NCI-H1694 (cell line): ENCODE data around the gene PARP9.
"Not testable (repeated sequence)": the region's sequence is repeated elsewhere in the genome, so short reads cannot be mapped to it uniquely, and the experiment has no call there.

ENCODE experiments used
- DNase-seq: peaks from one replicate; lab custom pipeline; 2025; lab: John Stamatoyannopoulos, UW

PARP9 gene

GRCh38 chr3:122576174-122576940 is 12.3 kb upstream of the PARP9 start:
- no peak for DNase-seq

- DNase-seq: no peak
Measured at GRCh38 chr3:122572940-122573412, 8.9 kb upstream of the PARP9 start.

DNA sequence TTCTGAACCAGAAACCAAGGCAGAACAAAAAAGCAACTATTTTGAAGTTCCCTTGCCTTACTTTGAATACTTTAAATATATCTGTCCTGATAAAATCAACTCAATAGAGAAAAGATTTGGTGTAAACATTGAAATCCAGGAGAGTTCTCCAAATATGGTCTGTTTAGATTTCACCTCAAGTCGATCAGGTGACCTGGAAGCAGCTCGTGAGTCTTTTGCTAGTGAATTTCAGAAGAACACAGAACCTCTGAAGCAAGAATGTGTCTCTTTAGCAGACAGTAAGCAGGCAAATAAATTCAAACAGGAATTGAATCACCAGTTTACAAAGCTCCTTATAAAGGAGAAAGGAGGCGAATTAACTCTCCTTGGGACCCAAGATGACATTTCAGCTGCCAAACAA is 4.7 kb upstream of the PARP9 start:
- no peak for DNase-seq

- not testable (repeated sequence) for DNase-seq
Measured at GRCh38 chr3:122568131-122568530, 4.0 kb upstream of the PARP9 start.

GRCh38 chr3:122563717-122564025 is 429 bp downstream of the PARP9 start:
- no peak for DNase-seq

DNA sequence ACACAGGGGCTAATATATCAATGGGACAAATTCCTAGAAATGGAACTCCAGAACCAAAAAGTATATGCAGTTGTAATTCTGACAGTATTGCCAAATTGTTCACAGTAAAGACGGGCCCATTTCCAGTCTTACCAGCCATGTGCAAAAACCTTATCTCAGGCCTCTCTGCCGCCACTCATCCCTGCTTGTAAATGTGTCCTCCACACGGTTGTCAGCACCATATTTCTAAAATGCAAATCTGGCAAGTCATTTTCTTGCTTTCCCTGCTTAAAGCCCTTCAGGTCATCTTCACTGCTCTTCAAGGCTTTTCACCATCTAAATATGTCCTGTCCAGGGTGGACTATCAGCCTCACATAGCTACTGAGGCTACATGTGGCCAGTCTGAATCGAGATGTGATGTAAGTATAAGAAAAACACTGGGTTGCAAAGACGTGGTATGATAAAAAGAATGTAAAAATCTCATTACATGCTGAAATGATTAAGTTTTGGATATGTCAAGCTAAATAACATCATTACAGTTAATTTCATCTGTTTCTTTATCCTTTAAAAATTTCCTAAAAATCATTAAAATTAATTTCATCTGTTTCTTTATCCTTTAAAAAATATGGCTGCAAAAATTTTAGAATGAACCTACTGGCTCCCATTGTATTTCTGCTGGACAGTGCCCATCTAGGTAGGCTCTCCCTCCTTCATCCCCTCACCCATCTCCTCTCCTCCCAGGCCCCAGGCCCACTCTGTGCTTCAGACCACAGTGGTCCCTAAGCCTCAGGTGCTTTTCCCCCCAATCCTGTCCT is 980 bp downstream of the PARP9 start:
- DNase-seq: no peak

GRCh38 chr3:122560680-122561079 is 3.4 kb downstream of the PARP9 start:
- peak; percentile 65 for DNase-seq

DNA sequence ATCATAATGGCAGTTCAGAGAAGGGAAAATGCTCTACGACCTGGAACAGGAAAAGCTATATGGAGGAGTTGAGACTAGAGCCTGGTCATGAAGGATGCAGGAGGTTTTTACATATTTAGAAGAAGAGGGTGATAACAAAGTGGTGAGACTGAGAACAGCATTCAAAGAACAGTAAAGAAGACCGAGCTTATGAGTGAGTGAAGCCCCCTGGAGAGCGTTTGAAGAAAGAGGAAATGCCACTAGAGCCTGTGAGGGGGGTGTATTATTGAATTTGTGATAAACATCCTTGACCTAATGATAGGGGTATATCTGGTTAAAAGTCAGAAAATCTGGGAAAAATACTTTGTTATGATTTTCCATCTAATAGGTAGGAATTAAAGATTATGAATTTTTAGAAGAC is 4.2 kb downstream of the PARP9 start:
- DNase-seq: no peak

DNA sequence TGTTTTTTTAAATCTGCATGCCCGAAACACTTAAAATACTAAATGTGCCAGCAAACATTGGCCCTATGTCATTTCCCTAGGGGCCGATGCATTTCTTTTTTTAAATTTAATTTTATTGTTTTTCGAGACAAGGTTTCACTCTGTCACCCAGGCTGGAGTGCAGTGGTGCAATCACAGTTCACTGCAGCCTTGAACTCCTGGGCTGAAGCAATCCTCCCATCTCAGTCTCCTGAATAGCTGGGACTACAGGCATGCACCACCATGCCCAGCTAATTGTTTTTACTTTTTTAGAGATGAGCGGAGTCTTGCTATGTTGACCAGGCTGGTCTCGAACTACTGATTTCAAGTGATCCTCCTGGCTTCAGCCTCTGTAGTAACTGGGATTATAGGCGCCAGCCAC is 5.5 kb downstream of the PARP9 start:
- no peak for DNase-seq

DNA sequence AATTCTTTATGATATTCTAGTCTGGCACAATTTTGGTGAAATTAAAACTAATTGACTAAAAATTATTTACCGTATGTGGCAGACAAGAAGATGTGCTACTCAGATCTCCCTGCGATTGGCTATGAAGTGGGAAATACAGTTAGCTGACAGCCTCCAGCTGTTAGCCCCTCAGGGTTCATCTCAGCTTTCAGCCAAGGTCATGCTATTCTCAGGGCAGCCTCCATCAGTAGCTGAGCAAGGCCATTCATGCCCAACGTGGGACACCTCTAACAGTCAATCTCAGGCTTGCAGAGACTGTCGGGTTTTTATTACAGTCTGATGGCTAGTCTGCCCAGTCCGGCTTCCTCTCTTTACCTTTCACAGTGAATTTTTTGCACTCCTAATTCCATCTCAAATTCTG is 6.7 kb downstream of the PARP9 start:
- no peak for DNase-seq

GRCh38 chr3:122555275-122556071 is 8.6 kb downstream of the PARP9 start:
- DNase-seq: no peak

GRCh38 chr3:122553171-122553570 is 10.9 kb downstream of the PARP9 start:
- no peak for DNase-seq

DNA sequence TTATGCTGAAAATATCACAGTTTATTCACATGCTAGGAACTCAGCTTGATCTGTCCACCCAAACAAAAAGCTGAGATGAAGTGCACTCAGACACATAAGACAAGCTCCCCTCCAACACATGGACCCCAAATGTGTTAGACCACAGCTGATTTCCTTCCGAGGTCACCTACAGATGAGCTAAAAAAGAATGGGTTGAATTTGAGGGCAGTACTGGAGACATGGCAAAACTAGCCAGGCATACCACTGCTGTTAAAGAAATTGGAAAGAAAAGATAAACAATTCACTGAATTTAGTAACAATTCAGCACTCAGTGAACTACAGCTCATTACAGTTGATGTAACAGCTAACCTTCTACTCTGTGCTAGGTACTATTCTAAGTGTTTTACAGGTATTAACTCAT is 15.5 kb downstream of the PARP9 start:
- DNase-seq: no peak

DNA sequence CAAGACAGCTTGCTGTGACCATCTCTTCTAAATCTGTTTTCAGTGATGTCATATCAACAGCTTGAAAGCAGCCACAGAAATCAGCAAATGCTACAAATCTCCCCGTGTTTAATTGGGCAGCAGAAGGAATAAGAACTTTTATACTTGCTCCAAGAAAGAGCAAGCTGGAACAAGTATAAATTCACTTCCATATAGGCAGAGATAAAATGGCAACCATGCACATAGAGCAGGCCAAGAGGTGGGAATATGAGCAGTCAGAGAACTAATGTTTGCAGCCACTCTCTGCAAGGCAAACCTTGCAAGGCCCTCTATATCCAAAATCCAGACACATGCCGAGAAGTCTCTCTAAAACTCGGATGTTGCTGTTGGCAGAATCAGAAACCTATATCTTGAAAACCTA is 16.0 kb downstream of the PARP9 start:
- no peak for DNase-seq

DNA sequence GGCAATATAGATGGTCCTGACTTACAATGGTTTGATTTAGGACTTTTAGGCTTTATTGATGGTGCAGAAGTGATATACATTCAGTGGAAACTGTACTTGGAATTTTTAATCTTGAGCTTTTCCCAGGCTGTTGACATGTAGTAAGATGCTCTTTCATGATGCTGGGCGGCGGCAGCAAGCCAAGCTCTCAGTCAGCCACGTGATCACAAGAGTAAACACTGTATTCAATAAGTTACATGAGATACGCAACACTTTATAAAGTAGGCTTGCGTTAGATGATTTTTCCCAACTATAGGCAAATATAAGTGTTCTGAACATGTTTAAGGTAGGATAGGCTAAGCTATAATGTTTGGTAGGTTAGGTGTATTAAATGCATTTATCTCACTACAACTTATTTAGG is 17.9 kb downstream of the PARP9 start:
- no peak for DNase-seq

DNA sequence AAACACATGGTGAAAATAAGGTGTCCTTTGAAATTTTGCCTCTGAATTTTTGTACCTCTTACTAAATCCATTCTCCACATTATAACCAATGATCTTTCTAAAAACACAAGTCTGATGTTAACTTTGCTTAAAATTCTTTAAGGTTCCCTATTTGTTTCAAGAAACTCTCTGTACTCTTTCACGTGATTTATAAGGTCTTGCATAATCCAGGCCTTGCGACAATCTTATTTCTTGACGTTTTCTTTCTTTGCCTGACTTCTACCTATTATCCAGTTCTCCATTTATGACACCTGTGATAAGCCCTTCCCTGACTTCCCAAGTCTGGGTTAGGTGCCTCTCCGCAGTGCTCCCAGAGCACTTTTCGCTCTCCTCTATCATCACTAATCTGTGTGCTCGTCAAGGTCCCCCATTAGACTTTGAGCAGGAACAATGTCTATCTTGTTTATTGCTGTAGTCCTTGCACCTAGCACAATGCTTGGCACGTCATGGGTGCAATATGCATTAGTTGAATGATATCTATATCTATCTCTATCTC is 25.1 kb downstream of the PARP9 start:
- no peak for DNase-seq

DNA sequence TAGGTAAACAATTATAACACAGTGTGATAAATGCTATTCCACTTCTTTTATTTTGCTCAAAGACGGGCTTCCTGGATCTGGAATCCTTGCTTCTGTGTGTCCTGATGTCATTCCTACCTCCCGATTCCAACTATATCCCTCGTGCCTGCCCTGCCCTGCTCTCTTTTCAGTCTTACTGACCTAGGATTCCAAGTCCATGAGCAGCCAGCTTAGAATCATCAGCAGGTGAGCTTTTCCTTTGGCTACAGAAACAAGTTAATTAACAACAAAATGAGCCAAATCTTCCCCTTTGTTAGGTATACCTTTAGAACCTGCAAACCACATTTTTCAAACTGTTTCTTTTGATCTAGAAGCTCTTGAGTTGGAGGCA is 27.5 kb downstream of the PARP9 start:
- DNase-seq: no peak

DNA sequence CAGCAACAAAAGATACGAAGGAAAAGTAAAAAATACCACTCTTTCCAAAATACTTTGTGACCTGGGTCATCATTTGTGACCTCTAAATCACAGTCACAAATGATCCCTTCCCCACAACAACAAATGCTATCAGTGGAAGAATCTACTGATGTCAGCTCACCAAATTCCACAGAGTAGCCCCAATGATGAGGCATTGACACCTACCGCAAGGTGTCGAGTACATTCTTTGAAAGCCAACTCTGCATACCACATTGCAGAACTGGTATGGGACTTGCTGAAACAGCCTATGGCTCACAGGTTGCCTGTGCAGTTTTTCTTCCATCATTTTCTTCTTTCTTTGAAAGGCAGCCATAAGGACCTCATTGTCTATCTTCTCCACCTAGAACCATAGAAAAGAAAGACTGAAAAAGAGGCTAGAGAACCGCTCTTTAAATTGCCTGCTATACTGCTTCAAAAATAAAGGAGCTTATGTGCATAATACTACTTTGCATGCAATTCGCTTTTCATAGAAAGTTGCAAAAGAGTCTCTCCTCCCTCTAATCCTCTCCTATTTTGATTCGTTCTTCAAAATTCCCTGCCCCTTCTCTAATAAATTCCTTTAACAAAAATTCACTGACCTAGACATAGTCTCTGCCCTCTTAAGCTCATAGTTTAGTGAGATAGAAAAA is 28.0 kb downstream of the PARP9 start:
- no peak for DNase-seq

GRCh38 chr3:122533931-122534334 is 30.2 kb downstream of the PARP9 start:
- no peak for DNase-seq

DNA sequence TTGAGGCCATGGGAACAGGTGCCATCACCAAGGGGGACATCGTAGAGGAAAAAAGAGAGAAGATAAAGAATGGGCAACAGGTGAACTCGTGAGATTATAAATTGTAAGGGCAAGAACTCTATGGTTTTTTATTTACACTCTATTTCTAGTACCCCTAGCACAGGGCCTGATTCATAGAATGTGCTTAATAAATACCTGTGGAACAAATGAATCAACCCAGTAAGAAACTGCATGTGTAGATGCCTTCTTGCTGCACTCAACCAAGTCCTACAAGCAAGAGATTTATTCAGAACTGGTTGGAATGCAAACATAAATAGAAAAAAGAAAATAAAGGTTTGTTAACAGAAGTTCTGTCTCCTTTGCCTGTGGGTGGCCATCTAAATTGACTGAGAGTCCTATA is 30.6 kb downstream of the PARP9 start:
- no peak for DNase-seq

DNA sequence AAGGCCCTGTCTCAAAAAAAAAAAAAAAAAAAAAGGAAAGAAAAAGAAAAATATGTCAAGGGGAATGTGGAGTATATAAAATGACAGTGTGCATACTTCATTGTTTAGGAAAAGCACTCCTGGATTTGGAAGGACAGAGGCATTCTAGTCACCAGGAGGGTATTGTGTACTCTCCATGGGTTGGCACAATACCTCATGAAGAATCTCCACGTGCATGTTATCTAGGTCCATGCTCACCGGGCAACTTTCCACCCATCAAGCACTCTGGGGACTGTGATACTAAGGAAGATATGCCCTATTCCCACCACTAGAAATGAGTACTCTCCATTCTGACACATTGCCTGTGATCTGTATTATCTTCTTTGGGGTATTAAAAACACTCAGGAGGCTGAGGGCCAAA is 33.9 kb downstream of the PARP9 start:
- DNase-seq: no peak

- no peak for DNase-seq
Measured at GRCh38 chr3:122523317-122523716, 40.8 kb downstream of the PARP9 start.
